Peyer's patch (tissue), 4 donors: ENCODE results near the gene CTSL. TPM values are rescaled to one million over a fixed set of nuclear protein-coding genes. Genes with fewer than 3 reads are reported as not detected.
"Not testable (repeated sequence)": the region's sequence is repeated elsewhere in the genome, so short reads cannot be mapped to it uniquely, and the experiment has no call there.

Source experiments
- DNase-seq, 3 donors: peaks; one replicate each; pipeline ENCODE4 v3.0.0-alpha.2; 2017 to 2019
- H3K27ac ChIP-seq, 4 donors: fragments of 200-600 bp; sonication (generic); one replicate each; pipeline ENCODE4 v1.5.1; 2016 to 2019
- H3K27me3 ChIP-seq, 2 donors: fragments of 200-600 bp; sonication (generic); one replicate each; pipeline ENCODE4 v1.5.1; 2019
- H3K36me3 ChIP-seq, 3 donors: fragments of 200-600 bp; sonication (generic); one replicate each; pipeline ENCODE4 v1.5.1; 2016 to 2019
- H3K4me1 ChIP-seq, 4 donors: fragments of 200-600 bp; sonication (generic); one replicate each; pipeline ENCODE4 v1.5.1; 2016 to 2019
- H3K4me3 ChIP-seq, 4 donors: fragments of 200-600 bp; sonication (generic); 1 replicate in 3 of 4; 2 replicates in 1 of 4; pipeline ENCODE4 v1.5.1; 2016 to 2019; ENCODE audit warnings: mild to moderate bottlenecking in 1 of 4
- H3K9me3 ChIP-seq, 4 donors: fragments of 200-600 bp; sonication (generic); one replicate each; pipeline ENCODE4 v1.5.1; 2016 to 2019; ENCODE audit warnings: mild to moderate bottlenecking in 1 of 4
- CTCF ChIP-seq, 6 experiments: fragments of 450-650 bp in 4 of 6; fragments of 200-600 bp in 2 of 6; sonication (generic) in 1 of 6; IDR thresholded peaks; one replicate each; pipeline ENCODE4 v1.5.1; 2017 to 2019; ENCODE audit warnings: antibody characterized with exemption in 6 of 6, mild to moderate bottlenecking in 3 of 6, moderate library complexity in 1 of 6
- POLR2A ChIP-seq, 2 donors: fragments of 450-650 bp; IDR thresholded peaks; one replicate each; pipeline ENCODE4 v1.5.1; 2017; ENCODE audit warnings: antibody characterized with exemption in 2 of 2, mild to moderate bottlenecking in 2 of 2, moderate library complexity in 2 of 2
- total RNA-seq, 4 donors: library from RNA; depleted of rRNA; stranded (reverse); fragments of >200 nt; gene quantifications; one replicate each; pipeline ENCODE4 v1.1.0, GENCODE V29; 2016

CTSL gene
- total RNA-seq, 4 donors from 2014 or later = 14.3 to 23.5 (median 19.6) TPM

- Histone ChIP-seq H3K9me3 (peaks cover 0 to 9% (median 0%) of the 10 kb centered on the region in 4 donors), H3K4me3 (no peak overlapping the region), H3K4me1 (no peaks in the 10 kb centered on the region), H3K36me3 (no peaks in the 10 kb centered on the region), H3K27ac (no peak overlapping the region), H3K27me3 (no peaks in the 10 kb centered on the region)
- TF ChIP-seq POLR2A (IDR thresholded peaks at IDR 0.05) = no peak
- TF ChIP-seq CTCF (IDR thresholded peaks at IDR 0.05) = no peak
- DNase-seq = no peak
Measured at GRCh38 chr9:87742813-87743428, 17.0 kb downstream of the CTSL start.

GRCh38 chr9:87744247-87744646 lies 18.3 kb downstream of the CTSL start:
- not testable (repeated sequence) for H3K4me3 ChIP-seq, H3K4me1 ChIP-seq, DNase-seq, H3K36me3 ChIP-seq, H3K27me3 ChIP-seq, H3K9me3 ChIP-seq, H3K27ac ChIP-seq

GRCh38 chr9:87746186-87746585 lies 20.3 kb downstream of the CTSL start:
- no peak for TF ChIP-seq CTCF (IDR thresholded peaks at IDR 0.05)
- TF ChIP-seq POLR2A (IDR thresholded peaks at IDR 0.05) = no peak
- no peak for DNase-seq
- Histone ChIP-seq H3K27me3 (no peaks in the 10 kb centered on the region), H3K4me3 (no peak overlapping the region), H3K4me1 (no peaks in the 10 kb centered on the region), H3K27ac (no peak overlapping the region), H3K36me3 (no peaks in the 10 kb centered on the region), H3K9me3 (peaks cover 0 to 9% (median 0%) of the 10 kb centered on the region in 4 donors)

GRCh38 chr9:87748881-87749280 lies 23.0 kb downstream of the CTSL start:
- no peaks in the 10 kb centered on the region for H3K4me1 ChIP-seq
- H3K4me3 ChIP-seq = no peak overlapping the region
- no peak overlapping the region for H3K27ac ChIP-seq
- DNase-seq = no peak
- H3K27me3 ChIP-seq = no peaks in the 10 kb centered on the region
- no peaks in the 10 kb centered on the region for H3K9me3 ChIP-seq
- no peak for TF ChIP-seq POLR2A (IDR thresholded peaks at IDR 0.05)
- TF ChIP-seq CTCF (IDR thresholded peaks at IDR 0.05) = no peak
- no peaks in the 10 kb centered on the region for H3K36me3 ChIP-seq

GRCh38 chr9:87749335-87750035 lies 23.6 kb downstream of the CTSL start:
- no peaks in the 10 kb centered on the region for H3K27me3 ChIP-seq
- TF ChIP-seq POLR2A (IDR thresholded peaks at IDR 0.05) = no peak
- no peak for TF ChIP-seq CTCF (IDR thresholded peaks at IDR 0.05)
- no peak overlapping the region for H3K4me3 ChIP-seq
- no peaks in the 10 kb centered on the region for H3K36me3 ChIP-seq
- H3K27ac ChIP-seq = no peak overlapping the region
- DNase-seq = no peak
- no peaks in the 10 kb centered on the region for H3K4me1 ChIP-seq
- H3K9me3 ChIP-seq = no peaks in the 10 kb centered on the region

GRCh38 chr9:87750726-87751125 lies 24.8 kb downstream of the CTSL start:
- H3K9me3 ChIP-seq = no peaks in the 10 kb centered on the region
- no peaks in the 10 kb centered on the region for H3K4me1 ChIP-seq
- DNase-seq = no peak
- no peaks in the 10 kb centered on the region for H3K27me3 ChIP-seq
- TF ChIP-seq CTCF (IDR thresholded peaks at IDR 0.05) (no peak), POLR2A (IDR thresholded peaks at IDR 0.05) (no peak)
- H3K36me3 ChIP-seq = no peaks in the 10 kb centered on the region
- no peak overlapping the region for H3K27ac ChIP-seq
- H3K4me3 ChIP-seq = no peak overlapping the region
